GM21381 (cell line): ENCODE data around the gene RNF34.

ENCODE experiments used
- ATAC-seq: cut with Tn5 transposase; IDR thresholded peaks from one replicate; pipeline ENCODE4 v1.9.1; 2021; ENCODE audit warnings: mild to moderate bottlenecking, moderate library complexity; ENCODE audit not compliant: unreplicated experiment

Gene RNF34

GRCh38 chr12:121388421-121388981 is 11.4 kb upstream of the RNF34 start:
- ATAC-seq = no peak

DNA sequence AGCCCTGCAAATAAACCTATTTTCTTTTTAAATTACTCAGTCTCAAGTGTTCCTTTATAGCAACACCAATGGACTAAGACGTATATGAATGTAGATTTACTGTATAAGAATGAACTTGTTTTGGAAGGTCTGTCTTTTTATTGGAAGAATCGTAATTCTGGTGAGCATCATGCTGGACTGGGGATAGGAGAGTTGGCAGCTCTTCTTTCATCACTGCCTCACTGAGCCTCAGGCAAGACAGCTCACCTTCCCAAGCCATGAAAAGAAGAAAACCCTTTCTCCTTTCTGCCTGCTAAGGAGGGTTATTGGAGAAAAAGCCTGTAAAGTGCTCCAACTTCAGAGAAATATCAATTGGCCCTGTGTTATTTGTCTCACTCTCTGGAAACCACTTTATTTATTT is 9.1 kb upstream of the RNF34 start:
- ATAC-seq = no peak

GRCh38 chr12:121391619-121392324 is 8.1 kb upstream of the RNF34 start:
- ATAC-seq = no peak

DNA sequence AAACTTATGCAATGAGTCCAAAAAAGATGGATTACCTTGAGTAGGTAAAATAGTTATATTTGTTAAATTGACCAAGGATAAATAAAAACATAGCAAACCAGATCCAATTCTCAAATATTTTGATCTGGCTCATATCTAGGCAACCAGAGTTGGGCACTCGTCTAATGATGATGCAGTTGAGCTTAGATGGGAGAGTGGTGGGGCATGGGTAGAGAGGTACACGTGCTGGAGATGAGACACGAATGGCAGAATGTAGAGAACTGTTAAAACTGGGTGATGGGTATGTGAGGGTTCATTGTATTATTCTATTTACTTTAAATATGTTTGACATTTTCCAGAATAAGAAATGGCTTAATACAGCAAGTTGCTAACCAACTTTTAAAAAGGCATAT is 7.6 kb upstream of the RNF34 start:
- no peak for ATAC-seq

DNA sequence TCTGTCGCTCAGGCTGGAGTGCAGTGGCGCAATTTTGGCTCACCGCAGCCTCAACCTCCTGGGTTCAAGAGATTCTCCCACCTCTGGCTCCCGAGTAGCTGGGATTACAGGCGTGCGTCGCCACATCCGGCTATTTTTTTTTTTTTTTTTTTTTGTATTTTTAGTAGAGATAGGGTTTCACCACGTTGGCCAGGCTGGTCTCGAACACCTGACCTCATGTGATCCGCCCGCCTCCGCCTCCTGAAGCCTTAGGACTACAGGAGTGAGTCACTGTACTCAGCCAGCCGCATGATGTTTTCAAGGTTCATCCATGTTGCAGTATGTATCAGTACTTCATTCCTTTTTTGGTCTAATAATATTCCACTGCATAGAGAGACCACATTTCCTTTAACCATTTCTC is 2.4 kb upstream of the RNF34 start:
- ATAC-seq = no peak

GRCh38 chr12:121398355-121398754 is 1.6 kb upstream of the RNF34 start:
- ATAC-seq = no peak

DNA sequence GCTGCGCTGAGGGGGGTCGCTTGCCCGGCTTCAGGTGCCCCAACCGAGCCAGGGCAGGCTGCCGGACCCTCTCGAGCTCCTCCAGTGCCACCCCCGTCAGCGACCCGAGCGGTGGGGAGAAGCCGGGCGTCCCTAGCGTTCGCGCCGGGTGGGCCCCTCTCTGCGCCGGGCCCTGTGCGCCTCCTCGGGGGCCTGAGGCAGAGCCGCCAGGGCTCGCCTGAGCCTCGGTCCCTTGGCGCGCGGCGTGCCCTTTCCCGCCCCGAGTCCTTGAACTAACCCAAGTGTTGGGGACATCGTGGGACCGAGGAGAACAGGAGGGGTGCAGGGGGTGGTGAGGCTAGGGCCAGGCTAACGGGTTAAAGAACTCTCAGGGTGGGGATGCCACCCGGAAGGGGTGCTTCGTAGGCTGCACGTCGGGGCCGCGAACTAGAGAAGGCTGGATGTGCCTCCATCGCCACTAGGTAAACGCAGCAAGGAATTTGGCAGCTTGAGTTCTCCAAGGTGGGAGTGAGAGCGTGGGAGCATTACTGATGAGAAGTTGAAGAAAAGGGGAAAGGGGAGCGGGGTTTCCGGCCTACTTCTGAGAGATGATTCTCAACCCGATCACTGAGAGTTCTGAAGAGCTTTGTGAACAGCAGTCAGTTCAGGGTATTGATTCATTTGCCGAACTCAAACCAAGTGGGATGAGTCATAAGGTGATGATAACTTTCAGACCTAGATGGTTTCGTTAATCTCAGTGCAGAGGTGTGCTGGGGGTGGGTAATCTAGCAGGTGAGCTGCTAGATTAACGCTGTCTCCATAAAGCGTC is 618 bp downstream of the RNF34 start:
- ATAC-seq = peak; percentile 36

- no peak for ATAC-seq
Measured at GRCh38 chr12:121403721-121404120, 3.8 kb downstream of the RNF34 start.

DNA sequence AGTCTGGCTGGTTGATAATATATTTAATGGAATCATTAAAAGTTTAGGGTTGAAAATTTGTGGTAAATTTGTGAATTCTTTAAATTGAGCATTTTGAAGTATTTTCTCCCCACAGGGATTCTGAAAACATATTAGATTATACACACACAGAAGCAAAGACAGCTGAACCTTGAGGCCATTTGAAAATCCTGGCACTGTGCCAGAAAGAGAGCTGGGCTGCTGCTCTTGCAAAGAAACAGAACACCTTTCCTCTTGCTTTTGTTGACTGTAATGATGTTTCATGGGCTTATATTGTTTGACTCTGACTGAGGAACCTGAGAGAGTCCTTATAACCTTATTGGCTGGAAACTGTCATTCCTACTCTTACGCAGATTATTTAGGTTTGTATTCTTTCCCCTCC is 4.8 kb downstream of the RNF34 start:
- ATAC-seq = no peak

DNA sequence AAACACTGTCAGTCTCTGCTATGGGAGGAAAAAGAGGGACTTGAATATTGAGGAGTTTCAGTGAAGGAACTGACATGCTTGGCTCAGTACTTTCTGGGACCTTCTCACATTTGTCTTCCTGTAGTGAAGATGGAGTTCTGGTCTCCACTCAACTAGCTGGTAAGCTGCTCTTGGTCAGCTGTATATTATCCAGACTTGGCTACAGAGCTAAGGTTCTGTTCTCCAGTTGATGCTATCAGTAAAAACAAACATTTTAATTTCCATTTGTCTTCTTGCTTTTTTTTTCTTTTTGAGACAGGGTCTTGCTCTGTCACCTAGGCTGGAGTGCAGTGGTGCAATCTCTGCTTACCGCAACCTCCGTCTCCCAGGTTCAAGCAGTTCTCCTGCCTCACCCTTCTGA is 5.3 kb downstream of the RNF34 start:
- no peak for ATAC-seq

DNA sequence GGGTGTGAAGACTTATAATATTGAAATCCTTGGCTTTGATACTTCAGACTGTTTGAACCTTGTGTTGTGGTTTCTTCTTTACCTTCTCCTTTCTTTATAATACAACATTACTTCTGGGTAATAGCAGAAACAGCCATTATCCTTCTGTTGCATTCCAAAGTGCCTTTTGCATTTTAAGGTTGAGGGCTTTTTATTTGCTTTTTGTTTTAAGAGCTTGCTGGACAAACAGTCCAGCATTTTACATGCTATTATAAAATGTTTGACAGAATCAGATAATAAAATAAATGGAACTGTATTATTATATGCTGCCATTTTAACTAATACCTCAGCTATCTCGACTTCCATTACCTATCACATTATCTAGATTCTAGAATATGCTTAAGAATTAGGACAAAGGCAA is 14.0 kb downstream of the RNF34 start:
- ATAC-seq = no peak

DNA sequence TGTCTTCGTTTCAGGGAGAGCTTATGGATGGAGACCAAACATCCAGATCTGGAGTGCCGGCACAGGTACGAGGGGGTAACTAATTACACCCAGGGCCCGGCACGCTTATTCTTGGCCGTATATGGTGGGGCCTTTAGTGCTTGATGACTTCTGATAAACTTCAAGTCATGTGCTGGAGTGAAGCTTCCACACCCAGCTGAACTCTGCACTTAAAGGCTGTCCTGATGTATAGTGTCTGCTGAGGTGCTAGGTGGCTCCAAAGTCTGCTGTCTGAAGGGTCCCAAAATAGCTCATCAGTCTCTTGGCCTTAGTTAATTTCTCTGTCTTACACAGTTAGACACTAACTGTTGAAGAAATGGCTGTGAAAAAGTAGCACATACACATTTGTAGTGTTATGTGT is 17.9 kb downstream of the RNF34 start:
- no peak for ATAC-seq

GRCh38 chr12:121420109-121420508 is 20.2 kb downstream of the RNF34 start:
- no peak for ATAC-seq

DNA sequence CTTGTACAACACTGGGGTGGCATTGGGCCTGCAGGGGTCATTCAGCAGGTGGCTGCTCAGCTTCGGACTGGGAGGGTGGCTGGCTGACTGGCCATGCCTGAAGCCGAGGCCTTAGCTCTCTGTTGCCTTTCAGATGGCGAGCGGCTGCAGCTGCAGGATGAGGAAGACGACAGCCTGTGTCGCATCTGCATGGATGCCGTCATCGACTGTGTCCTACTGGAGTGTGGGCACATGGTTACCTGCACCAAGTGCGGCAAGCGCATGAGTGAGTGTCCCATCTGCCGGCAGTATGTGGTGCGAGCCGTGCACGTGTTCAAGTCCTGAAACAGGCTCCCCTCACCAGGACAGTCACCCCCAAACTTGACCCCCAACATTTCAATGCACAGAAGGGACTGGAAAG is 23.3 kb downstream of the RNF34 start:
- no peak for ATAC-seq

- no peak for ATAC-seq
Measured at GRCh38 chr12:121423682-121424623, 24.0 kb downstream of the RNF34 start.

DNA sequence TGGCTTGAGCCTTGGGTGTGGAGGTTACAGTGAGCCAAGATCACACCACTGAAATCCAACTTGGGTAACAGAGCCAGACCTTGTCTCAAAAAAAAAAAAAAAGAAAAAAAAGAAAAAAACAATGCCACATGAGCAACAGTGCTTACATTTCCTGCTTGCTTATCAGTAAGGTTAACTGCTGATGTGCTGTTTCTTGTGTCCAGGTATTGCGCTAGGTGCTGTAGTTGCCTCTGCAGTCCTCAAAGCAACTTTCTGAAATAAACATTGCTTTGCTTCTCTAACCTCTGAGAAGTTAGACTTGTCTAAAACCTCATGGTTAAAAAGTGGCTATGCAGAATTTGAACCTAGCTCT is 24.7 kb downstream of the RNF34 start:
- ATAC-seq = no peak

DNA sequence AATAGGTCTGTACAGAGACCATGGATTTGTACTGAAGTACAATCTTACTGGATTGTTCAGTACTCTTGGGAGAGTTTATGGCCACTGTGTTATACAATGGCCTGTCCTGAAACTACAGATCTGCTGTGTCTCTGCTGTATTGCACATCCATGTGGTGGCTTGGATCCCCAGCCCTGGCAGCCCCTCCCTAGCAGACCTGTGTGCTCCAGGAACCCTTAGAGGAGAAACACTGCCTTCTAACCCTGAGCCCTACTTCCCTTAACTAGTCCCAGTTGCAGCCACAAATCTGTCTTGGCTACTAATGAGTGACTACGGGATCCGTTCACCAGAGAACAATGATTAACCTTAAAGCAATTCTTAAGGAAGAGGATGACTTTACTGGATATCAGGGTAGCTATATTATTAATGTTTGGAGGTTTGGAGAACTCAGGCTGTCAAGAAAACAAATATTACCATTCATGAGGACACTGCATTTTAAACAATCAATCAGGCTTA is 27.7 kb downstream of the RNF34 start:
- no peak for ATAC-seq

DNA sequence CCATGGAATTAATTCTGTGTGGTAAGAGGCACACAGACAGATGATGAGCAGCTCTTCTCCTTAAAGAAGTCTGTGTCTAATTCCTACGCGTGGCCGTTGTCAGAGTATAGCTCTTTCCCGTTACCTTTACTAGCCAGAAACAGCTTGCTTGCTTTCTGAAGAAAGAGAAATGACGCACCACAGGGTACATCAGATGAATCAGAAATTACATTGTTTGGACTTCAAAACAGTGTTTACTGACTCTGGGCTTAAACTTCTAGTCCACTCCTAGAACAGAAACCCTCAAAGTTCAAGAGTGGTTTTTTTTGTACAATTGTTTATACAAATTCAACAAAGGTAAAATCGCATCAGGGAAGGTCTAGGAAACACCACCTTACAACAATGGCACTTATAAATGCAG is 29.0 kb downstream of the RNF34 start:
- ATAC-seq = no peak

DNA sequence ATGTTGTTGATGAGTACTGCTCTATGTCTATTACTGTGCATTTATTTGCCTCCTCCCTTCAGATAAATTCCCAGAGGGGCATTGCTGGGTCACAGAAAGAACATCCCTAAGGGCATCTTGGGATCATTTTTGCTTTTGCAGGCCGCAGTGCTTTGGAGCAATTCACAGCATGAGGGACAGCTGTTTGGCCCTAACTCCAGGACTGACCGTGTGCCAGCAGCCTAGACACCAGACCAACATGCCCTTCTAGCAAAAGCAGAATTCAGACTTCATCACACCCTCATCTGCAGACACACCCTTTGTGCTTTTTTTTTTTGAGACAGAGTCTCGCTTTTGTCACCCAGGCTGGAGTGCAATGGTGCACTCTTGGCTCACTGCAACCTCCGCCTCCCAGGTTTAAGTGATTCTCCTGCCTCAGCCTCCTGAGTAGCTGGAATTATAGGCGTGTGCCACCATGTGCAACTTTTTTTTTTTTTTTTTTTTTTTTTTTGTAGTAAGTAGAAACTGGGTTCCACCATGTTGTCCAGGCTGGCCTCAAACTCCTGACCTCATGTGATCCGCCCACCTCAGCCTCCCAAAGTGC is 31.0 kb downstream of the RNF34 start:
- ATAC-seq = no peak

GRCh38 chr12:121432740-121433480 is 33.0 kb downstream of the RNF34 start:
- no peak for ATAC-seq
